ENCODE measurements around the gene ADSL. TPM values are rescaled to one million over a fixed set of nuclear protein-coding genes. Genes with fewer than 3 reads are reported as not detected.
A peak's percentile ranks its signal among the peaks of the same experiment; 100 is the strongest.

ADSL gene
- total and polyA plus RNA-seq, 11 donors, result 35.5 to 131 (median 52.0) TPM

- H3K4me1 ChIP-seq, result peaks cover 0 to 38% (median 0%) of the 10 kb centered on the region in 12 donors
- ATAC-seq (no peak), DNase-seq (no peak)
- H3K27me3 ChIP-seq, result no peaks in the 10 kb centered on the region
- H3K9me3 ChIP-seq, result no peaks in the 10 kb centered on the region
- no peak overlapping the region for H3K4me3 ChIP-seq
- H3K27ac ChIP-seq, result peak overlapping the region in 1 of 12 donors; percentile 26
- WGBS, 4 donors, result 84 to 96% (median 94%) methylated on average over 5 of the region's 5 CpGs
- no peak for TF ChIP-seq CTCF (IDR thresholded peaks at IDR 0.05)
- no peak for TF ChIP-seq POLR2A (IDR thresholded peaks at IDR 0.05)
- intact Hi-C loops (cut with DNase I), result no loop called here
- peaks cover 0 to 91% (median 67%) of the 10 kb centered on the region in 9 donors for H3K36me3 ChIP-seq
These were observed 71.6 kb downstream of the ADSL start for GRCh38 chr22:40417881-40418280.

GRCh38 chr22:40418366-40419201 lies 72.3 kb downstream of the ADSL start:
- Histone ChIP-seq H3K27me3 (no peaks in the 10 kb centered on the region), H3K4me3 (no peak overlapping the region), H3K9me3 (no peaks in the 10 kb centered on the region), H3K4me1 (peaks cover 0 to 41% (median 0%) of the 10 kb centered on the region in 12 donors), H3K36me3 (peaks cover 0 to 93% (median 72%) of the 10 kb centered on the region in 9 donors), H3K27ac (peak overlapping the region in 1 of 12 donors; percentile 26)
- DNase-seq (peak in 2 of 5 donors; percentile 38 to 69), ATAC-seq (peak in 2 of 4 donors; percentile 16 to 17)
- no peak for TF ChIP-seq POLR2A (IDR thresholded peaks at IDR 0.05)
- TF ChIP-seq CTCF (IDR thresholded peaks at IDR 0.05), result no peak
- 75 to 86% (median 79%) methylated on average over 24 to 42 of the region's 42 CpGs for WGBS, 4 donors
- intact Hi-C loops (cut with DNase I), result no loop called here

GRCh38 chr22:40419718-40420117 lies 73.4 kb downstream of the ADSL start:
- DNase-seq, result no peak
- TF ChIP-seq CTCF (IDR thresholded peaks at IDR 0.05), result no peak
- no peak for TF ChIP-seq POLR2A (IDR thresholded peaks at IDR 0.05)
- intact Hi-C loops (cut with DNase I), result loop anchor here in 1 of 10 donors (10.0 kb wide), 1 partner anchor 335 kb away; no protein-coding TSS in a partner anchor

GRCh38 chr22:40420341-40421081 lies 74.2 kb downstream of the ADSL start:
- intact Hi-C loops (cut with DNase I), result loop anchor here in 1 of 10 donors (10.0 kb wide), 1 partner anchor 334 kb away; no protein-coding TSS in a partner anchor
- H3K36me3 ChIP-seq, result peaks cover 0 to 97% (median 89%) of the 10 kb centered on the region in 9 donors
- H3K27me3 ChIP-seq, result no peaks in the 10 kb centered on the region
- WGBS, 4 donors, result 90 to 96% (median 94%) methylated on average over 12 to 18 of the region's 18 CpGs
- H3K27ac ChIP-seq, result no peak overlapping the region
- H3K9me3 ChIP-seq, result no peaks in the 10 kb centered on the region
- no peak for TF ChIP-seq CTCF (IDR thresholded peaks at IDR 0.05)
- no peak for TF ChIP-seq POLR2A (IDR thresholded peaks at IDR 0.05)
- no peak overlapping the region for H3K4me3 ChIP-seq
- DNase-seq (no peak), ATAC-seq (no peak)
- H3K4me1 ChIP-seq, result peaks cover 0 to 40% (median 0%) of the 10 kb centered on the region in 12 donors

More at GRCh38 chr22:40419718-40420117, 73.4 kb downstream of the ADSL start:
- WGBS, 4 donors, result 60 to 88% (median 85%) methylated on average over 1 to 8 of the region's 8 CpGs
- no peaks in the 10 kb centered on the region for H3K27me3 ChIP-seq
- H3K4me3 ChIP-seq, result no peak overlapping the region
- no peak for ATAC-seq
- H3K36me3 ChIP-seq, result peaks cover 0 to 95% (median 81%) of the 10 kb centered on the region in 9 donors
- H3K9me3 ChIP-seq, result no peaks in the 10 kb centered on the region
- peaks cover 0 to 40% (median 0%) of the 10 kb centered on the region in 12 donors for H3K4me1 ChIP-seq
- H3K27ac ChIP-seq, result no peak overlapping the region
